Heart right ventricle (tissue), 16 donors: ENCODE measurements around the gene MFSD11. TPM values are rescaled to one million over a fixed set of nuclear protein-coding genes. Genes with fewer than 3 reads are reported as not detected.
"Not testable (repeated sequence)": the region's sequence is repeated elsewhere in the genome, so short reads cannot be mapped to it uniquely, and the experiment has no call there.

Experiments used
- ATAC-seq, 8 donors: fragments of 200-7000 bp; cut with Tn5 transposase; one replicate each; pipeline ENCODE4 v1.9.1; 2020; ENCODE audit warnings: mild to moderate bottlenecking in 8 of 8, moderate library complexity in 8 of 8, moderate number of reproducible peaks in 1 of 8
- DNase-seq, 2 donors: peaks; one replicate each; pipeline ENCODE4 v3.0.0-alpha.2; 2020
- H3K27ac ChIP-seq, 10 donors: fragments of 200-600 bp; sonication (generic) in 2 of 10; one replicate each; pipeline versions ENCODE4 v1.5.0 to v1.8.0; 2020 to 2022; ENCODE audit warnings: mild to moderate bottlenecking in 3 of 10
- H3K27me3 ChIP-seq, 7 donors: fragments of 200-600 bp; one replicate each; pipeline ENCODE4 v1.8.0; 2021 to 2022; ENCODE audit warnings: mild to moderate bottlenecking in 2 of 7
- H3K36me3 ChIP-seq, 9 donors: fragments of 200-600 bp; sonication (generic) in 1 of 9; one replicate each; pipeline versions ENCODE4 v1.5.0 to v1.8.0; 2020 to 2022; ENCODE audit warnings: mild to moderate bottlenecking in 2 of 9
- H3K4me1 ChIP-seq, 9 donors: fragments of 200-600 bp; sonication (generic) in 1 of 9; one replicate each; pipeline versions ENCODE4 v1.5.0 to v1.8.0; 2020 to 2022; ENCODE audit warnings: mild to moderate bottlenecking in 4 of 9
- H3K4me3 ChIP-seq, 10 donors: fragments of 200-600 bp; sonication (generic) in 2 of 10; one replicate each; pipeline versions ENCODE4 v1.5.0 to v1.8.0; 2020 to 2022; ENCODE audit warnings: mild to moderate bottlenecking in 7 of 10, moderate library complexity in 2 of 10
- H3K9me3 ChIP-seq, 11 donors: fragments of 200-600 bp in 10 of 11; sonication (generic) in 2 of 11; one replicate each; pipeline versions ENCODE4 v1.5.0 to v1.8.0; 2013 to 2022; ENCODE audit warnings: mild to moderate bottlenecking in 2 of 11, control low read depth in 1 of 11, moderate library complexity in 1 of 11
- CTCF ChIP-seq, 9 donors: fragments of 200-600 bp; sonication (generic) in 2 of 9; IDR thresholded peaks; one replicate each; pipeline versions ENCODE4 v1.5.0 to v1.8.0; 2021 to 2022; ENCODE audit warnings: antibody characterized with exemption in 9 of 9, mild to moderate bottlenecking in 5 of 9, moderate library complexity in 1 of 9
- WGBS, 2 donors: extraction: QIAGEN DNeasy Blood & Tissue Kit; methylation state at CpG; one replicate each; pipeline ENCODE4 v1.1.7; 2013; ENCODE audit warnings: inconsistent platforms in 1 of 2; 5-methylcytosine and 5-hydroxymethylcytosine counted together
- intact Hi-C, 10 donors: fragments of 100-400 bp; cut with DNase I; formaldehyde crosslinking; loops; one replicate each; pipeline versions ENCODE4 v1.11.1 to v1.14.2; 2022
- polyA plus RNA-seq, 2 donors: library from polyadenylated mRNA; stranded (reverse); fragments of 200-250 nt; gene quantifications; one replicate each; pipeline ENCODE4 v1.2.3, GENCODE V29; 2013
- total RNA-seq, 10 donors: library from RNA; stranded (reverse); fragmentation: NEBNext Ultra II Directional in 3 of 10; extraction: Animal tissue kit (Norgen Biotek cat#: 25700) in 3 of 10; gene quantifications; one replicate each; pipeline versions ENCODE4 v1.2.1 to v1.2.4, GENCODE V29; 2021 to 2023
- donor health status: Arrhythmogenic right ventricular cardiomyopathy.
- donor health status: ischemic (EF 13 %, LVEDD 7.1; RV severe dilation, severe dysfunction).
- donor health status: healthy with polysubstance abuse.
- donor health status: DM: no; HTN: yes; CAD: no.
- donor health status: DM: no; HTN: no; CAD: no.
- donor health status: ischemic (EF 25% LVEDD 6.9; RV normal size, moderate dysfunction).
- donor health status: ischemic (EF 25% LVEDD 5.7; RV mildly dilated, moderate dysfunction).
- donor health status: healthy.
- donor health status: DM: yes; HTN: yes; CAD: no.
- donor health status: Ischemic cardiomyopathy.
- donor health status: ischemic (EF 35%, LVEDD 5.7; RV mildly dilated, moderate dysfunction).
- donor health status: nonischemic (EF 11% LVEDD 7.7; RV severe dilation, severe dysfunction).
- donor health status: DM: yes; HTN: yes; CAD: no.
- donor health status: PGD.
- donor health status: ischemic (EF 29% LVEDD 5.4; RV normal size, mild dysfunction).
- donor health status: nonischemic (EF 23%, LVEDD 6.1; RV moderate dilation, normal function).

MFSD11 gene
- total and polyA plus RNA-seq, 12 donors: 9.2 to 34.4 (median 28.9) TPM

GRCh38 chr17:76811834-76812233, 73.9 kb downstream of the MFSD11 start:
- Histone ChIP-seq H3K9me3 (no peaks in the 10 kb centered on the region), H3K4me1 (peaks cover 0 to 3% (median 0%) of the 10 kb centered on the region in 9 donors), H3K27ac (no peak overlapping the region), H3K4me3 (no peak overlapping the region), H3K27me3 (peaks cover 0 to 5% (median 0%) of the 10 kb centered on the region in 7 donors), H3K36me3 (no peaks in the 10 kb centered on the region)
- intact Hi-C loops: no loop called here
- DNase-seq: no peak
- WGBS, 2 donors: 84 to 85% methylated on average over 5 of the region's 5 CpGs
- no peak for TF ChIP-seq CTCF (IDR thresholded peaks at IDR 0.05)
- ATAC-seq: no peak

- intact Hi-C loops: no loop called here
- H3K4me1 ChIP-seq: peaks cover 0 to 5% (median 0%) of the 10 kb centered on the region in 9 donors
- no peak overlapping the region for H3K4me3 ChIP-seq
- no peak overlapping the region for H3K27ac ChIP-seq
- H3K9me3 ChIP-seq: no peaks in the 10 kb centered on the region
- DNase-seq: no peak
- ATAC-seq: no peak
- 64 to 65% methylated on average over 4 of the region's 4 CpGs for WGBS, 2 donors
- H3K27me3 ChIP-seq: peaks cover 0 to 5% (median 0%) of the 10 kb centered on the region in 7 donors
- no peaks in the 10 kb centered on the region for H3K36me3 ChIP-seq
- no peak for TF ChIP-seq CTCF (IDR thresholded peaks at IDR 0.05)
These were observed 74.3 kb downstream of the MFSD11 start for GRCh38 chr17:76812263-76812662.

GRCh38 chr17:76812968-76813367, 75.0 kb downstream of the MFSD11 start:
- no peak for TF ChIP-seq CTCF (IDR thresholded peaks at IDR 0.05)
- Histone ChIP-seq H3K27ac (no peak overlapping the region), H3K4me3 (no peak overlapping the region), H3K36me3 (no peaks in the 10 kb centered on the region), H3K27me3 (peaks cover 0 to 5% (median 0%) of the 10 kb centered on the region in 7 donors), H3K4me1 (peaks cover 0 to 5% (median 0%) of the 10 kb centered on the region in 9 donors), H3K9me3 (no peaks in the 10 kb centered on the region)
- intact Hi-C loops: no loop called here
- DNase-seq: no peak
- no peak for ATAC-seq
- WGBS, 2 donors: 73 to 74% methylated on average over 4 of the region's 4 CpGs

- not testable (repeated sequence) for ATAC-seq, H3K4me3 ChIP-seq, DNase-seq, H3K9me3 ChIP-seq, H3K36me3 ChIP-seq, H3K27ac ChIP-seq, H3K4me1 ChIP-seq
- 70 to 89% methylated on average over 5 to 9 of the region's 9 CpGs for WGBS, 2 donors
- intact Hi-C loops: loop anchor here in 2 of 10 donors (1.0 to 5.0 kb wide), 3 partner anchors 19 to 251 kb away; no protein-coding TSS in a partner anchor
- H3K27me3 ChIP-seq: peaks cover 0 to 12% (median 0%) of the 10 kb centered on the region in 7 donors
These were observed 78.1 kb downstream of the MFSD11 start for GRCh38 chr17:76815907-76816589.

GRCh38 chr17:76816590-76817135, 78.7 kb downstream of the MFSD11 start:
- Histone ChIP-seq H3K4me1 (peaks cover 0 to 5% (median 0%) of the 10 kb centered on the region in 9 donors), H3K36me3 (no peaks in the 10 kb centered on the region), H3K4me3 (no peak overlapping the region), H3K9me3 (no peaks in the 10 kb centered on the region), H3K27me3 (peaks cover 0 to 17% (median 0%) of the 10 kb centered on the region in 7 donors), H3K27ac (no peak overlapping the region)
- intact Hi-C loops: loop anchor here in 2 of 10 donors (5.0 kb wide), 2 partner anchors 241 to 251 kb away; no protein-coding TSS in a partner anchor
- DNase-seq: no peak
- peak in 1 of 8 donors; percentile 51 for ATAC-seq
- peak in 7 of 9 donors; percentile 42 to 68 (median 58) for TF ChIP-seq CTCF (IDR thresholded peaks at IDR 0.05)
- 9% methylated on average over 8 of the region's 8 CpGs for WGBS, 2 donors
